ENCODE data around the gene ANKRD11. TPM values are rescaled to one million over a fixed set of nuclear protein-coding genes. Genes with fewer than 3 reads are reported as not detected.

ANKRD11 gene
- total RNA-seq, 4 donors from 2014 or later = 49.8 to 114 (median 82.2) TPM

GRCh38 chr16:89344846-89345611 is 145.3 kb downstream of the ANKRD11 start:
- DNase-seq (ENCODE audit: low spot score) (no peak), ATAC-seq (ENCODE audit: low FRiP score) (no peak)
- no peak for TF ChIP-seq CTCF (IDR thresholded peaks at IDR 0.05)

GRCh38 chr16:89344458-89344834 is 145.9 kb downstream of the ANKRD11 start:
- TF ChIP-seq CTCF (IDR thresholded peaks at IDR 0.05) = no peak
- ATAC-seq (ENCODE audit: low FRiP score) (no peak), DNase-seq (ENCODE audit: low spot score) (no peak)

GRCh38 chr16:89343501-89344457 is 146.6 kb downstream of the ANKRD11 start:
- ATAC-seq (ENCODE audit: low FRiP score) (no peak), DNase-seq (ENCODE audit: low spot score) (no peak)
- no peak for TF ChIP-seq CTCF (IDR thresholded peaks at IDR 0.05)

- no peak for TF ChIP-seq CTCF (IDR thresholded peaks at IDR 0.05)
- ATAC-seq (ENCODE audit: low FRiP score) (no peak), DNase-seq (ENCODE audit: low spot score) (no peak)
Observed at GRCh38 chr16:89341697-89342694, 148.4 kb downstream of the ANKRD11 start.

- DNase-seq (ENCODE audit: low spot score) = no peak
- no peak for ATAC-seq (ENCODE audit: low FRiP score)
- no peak for TF ChIP-seq CTCF (IDR thresholded peaks at IDR 0.05)
Observed at GRCh38 chr16:89341279-89341678, 149.1 kb downstream of the ANKRD11 start.

- ATAC-seq (ENCODE audit: low FRiP score) (no peak), DNase-seq (ENCODE audit: low spot score) (no peak)
- no peak for TF ChIP-seq CTCF (IDR thresholded peaks at IDR 0.05)
Observed at GRCh38 chr16:89338863-89339262, 151.5 kb downstream of the ANKRD11 start.
